Stimulated activated naive CD4-positive, alpha-beta T cell treated with Interleukin-2 at 50 U/mL for 16 hours (primary cell): ENCODE data around the gene FARS2.

Experiments used
- DNase-seq: peaks from one replicate; lab custom pipeline; 2025; lab: John Stamatoyannopoulos, UW

Gene FARS2

GRCh38 chr6:5287205-5287965 lies 26.1 kb downstream of the FARS2 start:
- DNase-seq, result no peak

GRCh38 chr6:5287966-5288297 lies 26.6 kb downstream of the FARS2 start:
- DNase-seq, result no peak

- DNase-seq, result no peak
Measured at GRCh38 chr6:5290097-5290496, 28.8 kb downstream of the FARS2 start.

GRCh38 chr6:5290500-5290899 lies 29.2 kb downstream of the FARS2 start:
- DNase-seq, result no peak

GRCh38 chr6:5292154-5292553 lies 30.8 kb downstream of the FARS2 start:
- no peak for DNase-seq

GRCh38 chr6:5293692-5294091 lies 32.4 kb downstream of the FARS2 start:
- no peak for DNase-seq

GRCh38 chr6:5294392-5295211 lies 33.3 kb downstream of the FARS2 start:
- no peak for DNase-seq

GRCh38 chr6:5295623-5296022 lies 34.3 kb downstream of the FARS2 start:
- DNase-seq, result no peak

GRCh38 chr6:5300206-5300764 lies 39.0 kb downstream of the FARS2 start:
- no peak for DNase-seq

- DNase-seq, result peak; percentile 48
Measured at GRCh38 chr6:5302220-5302946, 41.1 kb downstream of the FARS2 start.

GRCh38 chr6:5302995-5303622 lies 41.8 kb downstream of the FARS2 start:
- DNase-seq, result peak; percentile 62

- no peak for DNase-seq
Measured at GRCh38 chr6:5303682-5304081, 42.4 kb downstream of the FARS2 start.

- no peak for DNase-seq
Measured at GRCh38 chr6:5305968-5306626, 44.8 kb downstream of the FARS2 start.

- no peak for DNase-seq
Measured at GRCh38 chr6:5307058-5307457, 45.7 kb downstream of the FARS2 start.

GRCh38 chr6:5308066-5308465 lies 46.8 kb downstream of the FARS2 start:
- DNase-seq, result no peak

- DNase-seq, result no peak
Measured at GRCh38 chr6:5314191-5314865, 53.0 kb downstream of the FARS2 start.

- DNase-seq, result no peak
Measured at GRCh38 chr6:5315881-5316280, 54.6 kb downstream of the FARS2 start.

GRCh38 chr6:5316951-5317350 lies 55.6 kb downstream of the FARS2 start:
- DNase-seq, result no peak

- DNase-seq, result no peak
Measured at GRCh38 chr6:5318617-5319272, 57.4 kb downstream of the FARS2 start.

GRCh38 chr6:5323979-5324378 lies 62.7 kb downstream of the FARS2 start:
- no peak for DNase-seq
